ENCODE measurements around the gene MPPED2. TPM values are rescaled to one million over a fixed set of nuclear protein-coding genes. Genes with fewer than 3 reads are reported as not detected.

MPPED2 gene
- total and polyA plus RNA-seq, 7 donors: 0.80 to 19.1 (median 6.8) TPM; not detected in 2

GRCh38 chr11:30462421-30462820 is 123.7 kb downstream of the MPPED2 start:
- 88 to 89% methylated on average over 3 of the region's 3 CpGs for WGBS, 2 donors
- H3K4me1 ChIP-seq: peaks cover 0 to 10% (median 0%) of the 10 kb centered on the region in 4 donors
- H3K9me3 ChIP-seq: no peaks in the 10 kb centered on the region
- H3K27ac ChIP-seq: no peak overlapping the region
- intact Hi-C loops (cut with DNase I): no loop called here
- no peak for DNase-seq
- no peaks in the 10 kb centered on the region for H3K36me3 ChIP-seq
- no peaks in the 10 kb centered on the region for H3K27me3 ChIP-seq
- H3K4me3 ChIP-seq: no peak overlapping the region
- TF ChIP-seq POLR2A (IDR thresholded peaks at IDR 0.05) (no peak), EP300 (IDR thresholded peaks at IDR 0.05) (no peak), CTCF (IDR thresholded peaks at IDR 0.05) (no peak), POLR2AphosphoS5 (IDR thresholded peaks at IDR 0.05) (no peak)

GRCh38 chr11:30459821-30460220 is 126.3 kb downstream of the MPPED2 start:
- no peaks in the 10 kb centered on the region for H3K9me3 ChIP-seq
- DNase-seq: no peak
- H3K36me3 ChIP-seq: no peaks in the 10 kb centered on the region
- WGBS, 2 donors: 67 to 80% methylated on average over 3 of the region's 3 CpGs
- no peak overlapping the region for H3K4me3 ChIP-seq
- no peaks in the 10 kb centered on the region for H3K27me3 ChIP-seq
- H3K4me1 ChIP-seq: peaks cover 0 to 16% (median 6%) of the 10 kb centered on the region in 4 donors
- TF ChIP-seq POLR2AphosphoS5 (IDR thresholded peaks at IDR 0.05) (no peak), EP300 (IDR thresholded peaks at IDR 0.05) (no peak), CTCF (IDR thresholded peaks at IDR 0.05) (no peak), POLR2A (IDR thresholded peaks at IDR 0.05) (no peak)
- H3K27ac ChIP-seq: no peak overlapping the region
- intact Hi-C loops (cut with DNase I): no loop called here

- TF ChIP-seq POLR2AphosphoS5 (IDR thresholded peaks at IDR 0.05) (no peak), POLR2A (IDR thresholded peaks at IDR 0.05) (no peak), CTCF (IDR thresholded peaks at IDR 0.05) (no peak), EP300 (IDR thresholded peaks at IDR 0.05) (no peak)
- Histone ChIP-seq H3K36me3 (no peaks in the 10 kb centered on the region), H3K4me3 (no peak overlapping the region), H3K27me3 (no peaks in the 10 kb centered on the region), H3K4me1 (peaks cover 0 to 20% (median 12%) of the 10 kb centered on the region in 4 donors), H3K27ac (no peak overlapping the region), H3K9me3 (no peaks in the 10 kb centered on the region)
- intact Hi-C loops (cut with DNase I): no loop called here
- DNase-seq: no peak
- WGBS, 2 donors: 84 to 90% methylated on average over 3 of the region's 3 CpGs
These were observed 126.8 kb downstream of the MPPED2 start for GRCh38 chr11:30459306-30459705.

GRCh38 chr11:30458541-30458940 is 127.6 kb downstream of the MPPED2 start:
- no peaks in the 10 kb centered on the region for H3K9me3 ChIP-seq
- no peak for DNase-seq
- H3K36me3 ChIP-seq: no peaks in the 10 kb centered on the region
- 91% methylated on average over 3 of the region's 3 CpGs for WGBS, 2 donors
- H3K4me1 ChIP-seq: peaks cover 0 to 27% (median 17%) of the 10 kb centered on the region in 4 donors
- no peaks in the 10 kb centered on the region for H3K27me3 ChIP-seq
- intact Hi-C loops (cut with DNase I): no loop called here
- TF ChIP-seq EP300 (IDR thresholded peaks at IDR 0.05): no peak
- no peak for TF ChIP-seq POLR2AphosphoS5 (IDR thresholded peaks at IDR 0.05)
- no peak for TF ChIP-seq POLR2A (IDR thresholded peaks at IDR 0.05)
- no peak for TF ChIP-seq CTCF (IDR thresholded peaks at IDR 0.05)
- H3K4me3 ChIP-seq: no peak overlapping the region
- no peak overlapping the region for H3K27ac ChIP-seq

- WGBS, 2 donors: 75 to 94% methylated on average over 3 of the region's 3 CpGs
- Histone ChIP-seq H3K27ac (peak overlapping the region in 1 of 4 donors; percentile 21), H3K4me1 (peaks cover 0 to 25% (median 17%) of the 10 kb centered on the region in 4 donors), H3K36me3 (no peaks in the 10 kb centered on the region), H3K27me3 (no peaks in the 10 kb centered on the region), H3K4me3 (no peak overlapping the region), H3K9me3 (no peaks in the 10 kb centered on the region)
- no peak for DNase-seq
- no peak for TF ChIP-seq EP300 (IDR thresholded peaks at IDR 0.05)
- TF ChIP-seq POLR2AphosphoS5 (IDR thresholded peaks at IDR 0.05): no peak
- TF ChIP-seq POLR2A (IDR thresholded peaks at IDR 0.05): no peak
- no peak for TF ChIP-seq CTCF (IDR thresholded peaks at IDR 0.05)
- intact Hi-C loops (cut with DNase I): no loop called here
These were observed 129.1 kb downstream of the MPPED2 start for GRCh38 chr11:30457087-30457486.
